ENCODE results near the gene ZNF740. TPM values are rescaled to one million over a fixed set of nuclear protein-coding genes. Genes with fewer than 3 reads are reported as not detected.

The ZNF740 gene
- total and polyA plus RNA-seq, 2 of the 4 experiments (the other 2 are of a cell fraction), result 13.1 to 14.0 TPM

- Histone ChIP-seq H3K79me1 (ENCODE audit: low read depth in 1 of 2, low read length in 2 of 2) (no peaks in the 10 kb centered on the region), H3K18ac (ENCODE audit: low read depth, low read length) (no peak overlapping the region), H3K27me3 (ENCODE audit: control insufficient read depth, insufficient read depth, low read length) (peaks cover 2% of the 10 kb centered on the region; the same call in 1 of the 2 replicates), H2BK5ac (ENCODE audit: low read depth, low read length, poor library complexity, severe bottlenecking) (no peak overlapping the region), H2AK5ac (ENCODE audit: low read depth, low read length) (no peak overlapping the region), H3K36me3 (ENCODE audit: control insufficient read depth, insufficient read depth, low read length) (peaks cover 8% of the 10 kb centered on the region; the same call in 1 of the 2 replicates), H4K8ac (ENCODE audit: low read depth in 2 of 2, low read length in 2 of 2) (no peak overlapping the region), H2BK120ac (ENCODE audit: low read depth, low read length) (no peak overlapping the region), H4K20me1 (ENCODE audit: insufficient read depth, low read length) (no peaks in the 10 kb centered on the region), H3K4me3 (ENCODE audit: insufficient read depth, low read depth, low read length) (no peak overlapping the region), H2BK15ac (ENCODE audit: low read depth, low read length) (no peak overlapping the region), H2BK20ac (ENCODE audit: low read depth, low read length) (no peak overlapping the region), H3K23ac (ENCODE audit: low read depth, low read length) (peak overlapping the region; percentile 10; the same call in 1 of the 2 replicates), H2AK9ac (replicated peaks; ENCODE audit: low read depth, low read length, poor library complexity) (no peak overlapping the region), H3K14ac (replicated peaks; ENCODE audit: low read depth, low read length) (no peak overlapping the region), H3K56ac (ENCODE audit: extremely low read depth, insufficient read depth, low read length) (no peak overlapping the region), H4K5ac (ENCODE audit: low read depth, low read length) (no peak overlapping the region), H3K9me3 (ENCODE audit: control insufficient read depth, insufficient read depth, low read length) (no peaks in the 10 kb centered on the region), H3K9ac (ENCODE audit: low read depth, low read length) (no peak overlapping the region), H3K27ac (ENCODE audit: insufficient read depth, low read length) (no peak overlapping the region), H4K91ac (ENCODE audit: insufficient read depth, low read depth, low read length) (no peak overlapping the region), H3K4me1 (ENCODE audit: control insufficient read depth, insufficient read depth, low read length) (no peaks in the 10 kb centered on the region), H3K9me1 (ENCODE audit: insufficient read depth, low read length) (peaks cover 13% of the 10 kb centered on the region), H3K4me2 (ENCODE audit: low read depth, low read length) (no peak overlapping the region), H3K4ac (ENCODE audit: low read depth, low read length) (no peak overlapping the region), H2AFZ (replicated peaks; ENCODE audit: low read length, poor library complexity) (peak overlapping the region; percentile 53)
- WGBS, 2 experiments (ENCODE audit: extremely low coverage in 2 of 2, insufficient read length in 1 of 2), result 84% methylated on average over 5 of the region's 10 CpGs; no CpG with 5 or more reads in 1 of the 2 experiments
- ChIA-PET POLR2A (ENCODE audit: unreplicated experiment) (no interaction called here), CTCF (interaction anchor here (0.6 to 1.3 kb wide), 3 partner anchors 36 to 139 kb away, joined by 3 to 6 read pairs (median 4); no protein-coding TSS in a partner anchor)
- DNase-seq (no peak), ATAC-seq (ENCODE audit: low read depth) (no peak)
- no TSS peak for BruUV-seq (replicated peaks)
- in situ Hi-C loops (cut with MboI; ENCODE audit: low sequenced_read_pairs), result no loop called here
- intact Hi-C loops (cut with micrococcal nuclease), result no loop called here
- dilution Hi-C loops (cut with HindIII; ENCODE audit: low sequenced_read_pairs, unreplicated experiment), result no loop called here
- no peak for TF ChIP-seq MXI1 (IDR thresholded peaks at IDR 0.05; ENCODE audit: borderline replicate concordance, low read depth, low read length)
Measured at GRCh38 chr12:53195516-53196420, 15.2 kb downstream of the ZNF740 start.
